GM12878 (cell line): Measurements from ENCODE around the gene RGP1. TPM values are rescaled to one million over a fixed set of nuclear protein-coding genes. Genes with fewer than 3 reads are reported as not detected.

Experiments
- DPF2 ChIP-seq: fragments of 450-650 bp; IDR thresholded peaks from 2 replicates; pipeline ENCODE4 v1.6.1; 2017; ENCODE audit warnings: mild to moderate bottlenecking
- E4F1 ChIP-seq: fragments of 450-650 bp; IDR thresholded peaks from 2 replicates; pipeline ENCODE4 v1.6.1; 2018; ENCODE audit warnings: borderline replicate concordance, mild to moderate bottlenecking; ENCODE audit not compliant: partially characterized antibody
- GABPA ChIP-seq: IDR thresholded peaks from 2 replicates; pipeline ENCODE4 v1.6.1; 2014; ENCODE audit warnings: antibody characterized with exemption, low read depth, mild to moderate bottlenecking, inconsistent platforms
- IRF4 ChIP-seq: IDR thresholded peaks from 2 replicates; pipeline ENCODE4 v1.6.1; 2011; ENCODE audit warnings: low read depth, low read length
- NFIC ChIP-seq: IDR thresholded peaks from 2 replicates; pipeline ENCODE4 v1.6.1; 2012; ENCODE audit warnings: low read depth, mild to moderate bottlenecking, inconsistent platforms, low read length, moderate library complexity
- NR2F1 ChIP-seq: fragments of 450-650 bp; conservative IDR thresholded peaks from 2 replicates; pipeline ENCODE4 v1.6.1; 2017; ENCODE audit warnings: mild to moderate bottlenecking
- POLR2A ChIP-seq: IDR thresholded peaks from 2 replicates; pipeline ENCODE4 v1.6.1; 2011; ENCODE audit warnings: low read depth, mild to moderate bottlenecking, low read length
- REST ChIP-seq: IDR thresholded peaks from 2 replicates; pipeline ENCODE4 v1.6.1; 2012; ENCODE audit warnings: mild to moderate bottlenecking, low read depth, low read length
- SPI1 ChIP-seq: IDR thresholded peaks from 2 replicates; pipeline ENCODE4 v1.6.1; 2011; ENCODE audit warnings: low read depth, mild to moderate bottlenecking, low read length, moderate library complexity, borderline replicate concordance; ENCODE audit not compliant: insufficient read depth
- ZNF217 ChIP-seq: fragments of 450-650 bp; IDR thresholded peaks from 2 replicates; pipeline ENCODE4 v1.6.1; 2017; ENCODE audit warnings: antibody characterized with exemption, mild to moderate bottlenecking
- polyA plus RNA-seq, 11 experiments: library from polyadenylated mRNA; depleted of rRNA in 4 of 11; unstranded in 6 of 11; stranded (reverse) in 5 of 11; fragments of >200 nt; fragmentation: Nextera tagmentation in 4 of 11; fragmentation: Illumina TruSeq in 1 of 11; extraction: Ambion mirVana in 4 of 11; extraction: Trizol in 1 of 11; gene quantifications; 1 replicate in 1 of 11; 2 replicates in 10 of 11; pipeline versions ENCODE4 v1.2.1 to v1.2.3, GENCODE V29; 2011 to 2016; ENCODE audit warnings: inconsistent platforms in 2 of 11, missing spikeins in 2 of 11, low read depth in 1 of 11
- total RNA-seq, 4 experiments: library from RNA; depleted of rRNA in 3 of 4; stranded (reverse); fragments of >200 nt in 3 of 4; fragmentation: Illumina TruSeq in 1 of 4; extraction: Trizol in 1 of 4; gene quantifications; 2 replicates each; pipeline versions ENCODE4 v1.2.1 to v1.2.3, GENCODE V29; 2013 to 2021
- TF ChIP-seq, protein P1 (sequence below): fragments of 450-650 bp; IDR thresholded peaks from 2 replicates; pipeline ENCODE4 v1.6.1; 2016; ENCODE audit warnings: mild to moderate bottlenecking, moderate library complexity, borderline replicate concordance
- TF ChIP-seq, protein P2 (sequence below): IDR thresholded peaks from 2 replicates; pipeline ENCODE4 v1.6.1; 2012; ENCODE audit warnings: low read length, inconsistent platforms
- TF ChIP-seq, protein P3 (sequence below): fragments of 450-650 bp; IDR thresholded peaks from 2 replicates; pipeline ENCODE4 v1.6.1; 2017; ENCODE audit warnings: mild to moderate bottlenecking

Gene RGP1
- total and polyA plus RNA-seq, 10 of the 15 experiments (the other 5 are each of a cell fraction or from before 2014, with no cell fraction given), result 0.44 to 14.9 (median 7.4) TPM

DNA sequence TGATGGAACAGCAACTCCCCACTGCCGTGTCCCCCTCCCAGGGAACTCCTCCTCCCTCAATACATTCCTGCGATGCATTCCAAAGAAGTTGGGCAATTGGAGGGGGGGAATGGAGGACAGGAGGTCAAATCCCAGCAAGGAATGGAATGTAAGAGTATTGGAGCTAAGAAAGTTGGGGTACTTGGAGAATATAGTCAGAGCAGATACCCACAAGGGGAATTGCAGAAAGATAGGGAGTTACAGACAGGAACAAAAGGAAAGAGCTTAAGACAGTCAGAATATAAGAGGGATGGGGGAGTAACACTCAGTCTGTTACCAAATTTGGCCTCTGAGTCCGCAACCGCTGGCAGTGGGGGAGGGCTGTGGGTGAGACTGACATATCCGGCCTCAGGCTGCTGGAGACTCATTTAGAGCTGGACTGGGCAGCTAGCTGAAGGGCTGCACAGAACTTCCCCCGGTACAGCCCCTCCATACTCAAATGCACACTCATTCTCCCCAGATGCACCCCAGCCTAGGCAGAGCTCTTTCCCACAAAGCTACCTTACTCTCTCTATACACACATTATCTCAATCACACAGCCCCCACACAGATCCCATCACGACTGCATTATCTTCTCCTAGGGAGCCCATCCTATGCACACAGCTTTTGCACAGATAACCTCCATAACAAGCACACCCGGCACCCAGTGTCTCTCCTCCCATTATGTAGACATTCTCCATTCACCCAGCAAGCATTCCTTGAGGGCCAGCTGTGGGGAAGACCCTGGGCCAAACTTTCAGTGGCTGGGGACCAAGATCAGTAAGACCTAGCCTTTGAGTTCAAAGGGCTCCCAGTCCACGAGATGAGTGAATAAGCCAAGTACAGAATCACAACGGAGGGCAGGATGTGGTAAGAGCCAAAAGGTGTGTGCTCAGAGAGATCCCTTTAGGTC is 20.8 kb upstream of the RGP1 start (continued):
- TF ChIP-seq, protein P1, sequence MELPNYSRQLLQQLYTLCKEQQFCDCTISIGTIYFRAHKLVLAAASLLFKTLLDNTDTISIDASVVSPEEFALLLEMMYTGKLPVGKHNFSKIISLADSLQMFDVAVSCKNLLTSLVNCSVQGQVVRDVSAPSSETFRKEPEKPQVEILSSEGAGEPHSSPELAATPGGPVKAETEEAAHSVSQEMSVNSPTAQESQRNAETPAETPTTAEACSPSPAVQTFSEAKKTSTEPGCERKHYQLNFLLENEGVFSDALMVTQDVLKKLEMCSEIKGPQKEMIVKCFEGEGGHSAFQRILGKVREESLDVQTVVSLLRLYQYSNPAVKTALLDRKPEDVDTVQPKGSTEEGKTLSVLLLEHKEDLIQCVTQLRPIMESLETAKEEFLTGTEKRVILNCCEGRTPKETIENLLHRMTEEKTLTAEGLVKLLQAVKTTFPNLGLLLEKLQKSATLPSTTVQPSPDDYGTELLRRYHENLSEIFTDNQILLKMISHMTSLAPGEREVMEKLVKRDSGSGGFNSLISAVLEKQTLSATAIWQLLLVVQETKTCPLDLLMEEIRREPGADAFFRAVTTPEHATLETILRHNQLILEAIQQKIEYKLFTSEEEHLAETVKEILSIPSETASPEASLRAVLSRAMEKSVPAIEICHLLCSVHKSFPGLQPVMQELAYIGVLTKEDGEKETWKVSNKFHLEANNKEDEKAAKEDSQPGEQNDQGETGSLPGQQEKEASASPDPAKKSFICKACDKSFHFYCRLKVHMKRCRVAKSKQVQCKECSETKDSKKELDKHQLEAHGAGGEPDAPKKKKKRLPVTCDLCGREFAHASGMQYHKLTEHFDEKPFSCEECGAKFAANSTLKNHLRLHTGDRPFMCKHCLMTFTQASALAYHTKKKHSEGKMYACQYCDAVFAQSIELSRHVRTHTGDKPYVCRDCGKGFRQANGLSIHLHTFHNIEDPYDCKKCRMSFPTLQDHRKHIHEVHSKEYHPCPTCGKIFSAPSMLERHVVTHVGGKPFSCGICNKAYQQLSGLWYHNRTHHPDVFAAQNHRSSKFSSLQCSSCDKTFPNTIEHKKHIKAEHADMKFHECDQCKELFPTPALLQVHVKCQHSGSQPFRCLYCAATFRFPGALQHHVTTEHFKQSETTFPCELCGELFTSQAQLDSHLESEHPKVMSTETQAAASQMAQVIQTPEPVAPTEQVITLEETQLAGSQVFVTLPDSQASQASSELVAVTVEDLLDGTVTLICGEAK, result no peak
- TF ChIP-seq ZNF217, result no peak
- no peak for TF ChIP-seq GABPA
- no peak for TF ChIP-seq E4F1
- no peak for TF ChIP-seq NR2F1
- TF ChIP-seq SPI1, result no peak
- no peak for TF ChIP-seq REST
- peak; percentile 48; the same call in 1 of the 2 replicates for TF ChIP-seq IRF4
- TF ChIP-seq POLR2A, result peak; percentile 72
- TF ChIP-seq, protein P2, sequence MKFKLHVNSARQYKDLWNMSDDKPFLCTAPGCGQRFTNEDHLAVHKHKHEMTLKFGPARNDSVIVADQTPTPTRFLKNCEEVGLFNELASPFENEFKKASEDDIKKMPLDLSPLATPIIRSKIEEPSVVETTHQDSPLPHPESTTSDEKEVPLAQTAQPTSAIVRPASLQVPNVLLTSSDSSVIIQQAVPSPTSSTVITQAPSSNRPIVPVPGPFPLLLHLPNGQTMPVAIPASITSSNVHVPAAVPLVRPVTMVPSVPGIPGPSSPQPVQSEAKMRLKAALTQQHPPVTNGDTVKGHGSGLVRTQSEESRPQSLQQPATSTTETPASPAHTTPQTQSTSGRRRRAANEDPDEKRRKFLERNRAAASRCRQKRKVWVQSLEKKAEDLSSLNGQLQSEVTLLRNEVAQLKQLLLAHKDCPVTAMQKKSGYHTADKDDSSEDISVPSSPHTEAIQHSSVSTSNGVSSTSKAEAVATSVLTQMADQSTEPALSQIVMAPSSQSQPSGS, result no peak
- no peak for TF ChIP-seq NFIC
- TF ChIP-seq, protein P3, sequence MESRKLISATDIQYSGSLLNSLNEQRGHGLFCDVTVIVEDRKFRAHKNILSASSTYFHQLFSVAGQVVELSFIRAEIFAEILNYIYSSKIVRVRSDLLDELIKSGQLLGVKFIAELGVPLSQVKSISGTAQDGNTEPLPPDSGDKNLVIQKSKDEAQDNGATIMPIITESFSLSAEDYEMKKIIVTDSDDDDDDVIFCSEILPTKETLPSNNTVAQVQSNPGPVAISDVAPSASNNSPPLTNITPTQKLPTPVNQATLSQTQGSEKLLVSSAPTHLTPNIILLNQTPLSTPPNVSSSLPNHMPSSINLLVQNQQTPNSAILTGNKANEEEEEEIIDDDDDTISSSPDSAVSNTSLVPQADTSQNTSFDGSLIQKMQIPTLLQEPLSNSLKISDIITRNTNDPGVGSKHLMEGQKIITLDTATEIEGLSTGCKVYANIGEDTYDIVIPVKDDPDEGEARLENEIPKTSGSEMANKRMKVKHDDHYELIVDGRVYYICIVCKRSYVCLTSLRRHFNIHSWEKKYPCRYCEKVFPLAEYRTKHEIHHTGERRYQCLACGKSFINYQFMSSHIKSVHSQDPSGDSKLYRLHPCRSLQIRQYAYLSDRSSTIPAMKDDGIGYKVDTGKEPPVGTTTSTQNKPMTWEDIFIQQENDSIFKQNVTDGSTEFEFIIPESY, result no peak
- TF ChIP-seq DPF2, result peak; percentile 53; the same call in 1 of the 2 replicates
